Measurements from ENCODE around the gene INTS1. TPM values are rescaled to one million over a fixed set of nuclear protein-coding genes. Genes with fewer than 3 reads are reported as not detected.

INTS1 gene
- total and polyA plus RNA-seq, 10 of the 15 experiments (the other 5 are each of a cell fraction or from before 2014, with no cell fraction given), result 0.52 to 89.0 (median 15.1) TPM

GRCh38 chr7:1526271-1526754 lies 22.1 kb upstream of the INTS1 start (continued):
- TF ChIP-seq NKRF (conservative IDR thresholded peaks at IDR 0.05) (no peak), STAT1 (conservative IDR thresholded peaks at IDR 0.05) (no peak), SUPT20H (IDR thresholded peaks at IDR 0.05; ENCODE audit: borderline replicate concordance, control insufficient read depth, low read depth, low read length) (no peak)

GRCh38 chr7:1525409-1525808 lies 21.2 kb upstream of the INTS1 start:
- H3K9ac ChIP-seq (ENCODE audit: control insufficient read depth, insufficient read depth, low read length), result no peak overlapping the region
- CTCF ChIA-PET, result no interaction called here
- no peak overlapping the region for H3K27ac ChIP-seq (ENCODE audit: control insufficient read depth, insufficient read depth)
- DNase-seq (ENCODE audit: low read depth, low spot score), result no peak
- SMC1A ChIA-PET (ENCODE audit: uncharacterized antibody, unreplicated experiment), result interaction anchor here (1.0 kb wide), 1 partner anchor 52 kb away, joined by 3 read pairs; no protein-coding TSS in a partner anchor
- RAD21 ChIA-PET (ENCODE audit: unreplicated experiment), result no interaction called here
- BruUV-seq (replicated peaks), result no TSS peak
- no peaks in the 10 kb centered on the region for H4K20me1 ChIP-seq (ENCODE audit: control insufficient read depth, insufficient read depth)
- in situ Hi-C loops (cut with MboI) (no loop called here), intact Hi-C loops (cut with micrococcal nuclease; ENCODE audit: unreplicated experiment) (no loop called here)
- no peaks in the 10 kb centered on the region for H3K4me1 ChIP-seq (ENCODE audit: control insufficient read depth, insufficient read depth, low read length)
- H3K79me2 ChIP-seq (ENCODE audit: control insufficient read depth, insufficient read depth, low read length), result no peaks in the 10 kb centered on the region; the same call in 1 of the 2 replicates
- WGBS (ENCODE audit: insufficient coverage, insufficient replicate concordance, low lambda C conversion rate, missing lambda C conversion rate), result 59% methylated on average over 6 of the region's 6 CpGs
- no peaks in the 10 kb centered on the region for H3K36me3 ChIP-seq (ENCODE audit: control insufficient read depth in 2 of 2, insufficient read depth in 2 of 2, low read length in 1 of 2)
- no peaks in the 10 kb centered on the region; the same call in 2 of the 3 replicates for H3K9me3 ChIP-seq (replicated peaks; ENCODE audit: control insufficient read depth, insufficient read depth, low read length)
- no peak overlapping the region for H3K4me3 ChIP-seq
- no peak for ATAC-seq
- H3K4me2 ChIP-seq (ENCODE audit: control insufficient read depth, insufficient read depth), result no peak overlapping the region
- POLR2A ChIA-PET, result no interaction called here
- H3K27me3 ChIP-seq (replicated peaks in 1 of 2; ENCODE audit: control insufficient read depth in 2 of 2, insufficient read depth in 2 of 2, low read length in 1 of 2), result no peaks in the 10 kb centered on the region
- no peak overlapping the region for H2AFZ ChIP-seq (ENCODE audit: control insufficient read depth, low read depth, low read length)
- TF ChIP-seq PKNOX1 (IDR thresholded peaks at IDR 0.05) (no peak), IRF3 (IDR thresholded peaks at IDR 0.05) (no peak), CREB1 (IDR thresholded peaks at IDR 0.05; ENCODE audit: low read depth) (no peak), SMAD1 (IDR thresholded peaks at IDR 0.05; ENCODE audit: low read depth, partially characterized antibody) (no peak), SIN3A (IDR thresholded peaks at IDR 0.05; ENCODE audit: low read depth, low read length) (no peak), CREM (IDR thresholded peaks at IDR 0.05; ENCODE audit: low read depth) (no peak), ZSCAN29 (IDR thresholded peaks at IDR 0.05) (no peak), RBBP5 (conservative IDR thresholded peaks at IDR 0.05) (no peak)
- TF ChIP-seq, protein P1, sequence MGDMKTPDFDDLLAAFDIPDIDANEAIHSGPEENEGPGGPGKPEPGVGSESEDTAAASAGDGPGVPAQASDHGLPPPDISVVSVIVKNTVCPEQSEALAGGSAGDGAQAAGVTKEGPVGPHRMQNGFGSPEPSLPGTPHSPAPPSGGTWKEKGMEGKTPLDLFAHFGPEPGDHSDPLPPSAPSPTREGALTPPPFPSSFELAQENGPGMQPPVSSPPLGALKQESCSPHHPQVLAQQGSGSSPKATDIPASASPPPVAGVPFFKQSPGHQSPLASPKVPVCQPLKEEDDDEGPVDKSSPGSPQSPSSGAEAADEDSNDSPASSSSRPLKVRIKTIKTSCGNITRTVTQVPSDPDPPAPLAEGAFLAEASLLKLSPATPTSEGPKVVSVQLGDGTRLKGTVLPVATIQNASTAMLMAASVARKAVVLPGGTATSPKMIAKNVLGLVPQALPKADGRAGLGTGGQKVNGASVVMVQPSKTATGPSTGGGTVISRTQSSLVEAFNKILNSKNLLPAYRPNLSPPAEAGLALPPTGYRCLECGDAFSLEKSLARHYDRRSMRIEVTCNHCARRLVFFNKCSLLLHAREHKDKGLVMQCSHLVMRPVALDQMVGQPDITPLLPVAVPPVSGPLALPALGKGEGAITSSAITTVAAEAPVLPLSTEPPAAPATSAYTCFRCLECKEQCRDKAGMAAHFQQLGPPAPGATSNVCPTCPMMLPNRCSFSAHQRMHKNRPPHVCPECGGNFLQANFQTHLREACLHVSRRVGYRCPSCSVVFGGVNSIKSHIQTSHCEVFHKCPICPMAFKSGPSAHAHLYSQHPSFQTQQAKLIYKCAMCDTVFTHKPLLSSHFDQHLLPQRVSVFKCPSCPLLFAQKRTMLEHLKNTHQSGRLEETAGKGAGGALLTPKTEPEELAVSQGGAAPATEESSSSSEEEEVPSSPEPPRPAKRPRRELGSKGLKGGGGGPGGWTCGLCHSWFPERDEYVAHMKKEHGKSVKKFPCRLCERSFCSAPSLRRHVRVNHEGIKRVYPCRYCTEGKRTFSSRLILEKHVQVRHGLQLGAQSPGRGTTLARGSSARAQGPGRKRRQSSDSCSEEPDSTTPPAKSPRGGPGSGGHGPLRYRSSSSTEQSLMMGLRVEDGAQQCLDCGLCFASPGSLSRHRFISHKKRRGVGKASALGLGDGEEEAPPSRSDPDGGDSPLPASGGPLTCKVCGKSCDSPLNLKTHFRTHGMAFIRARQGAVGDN (IDR thresholded peaks at IDR 0.05), result no peak
- TF ChIP-seq, protein P2, sequence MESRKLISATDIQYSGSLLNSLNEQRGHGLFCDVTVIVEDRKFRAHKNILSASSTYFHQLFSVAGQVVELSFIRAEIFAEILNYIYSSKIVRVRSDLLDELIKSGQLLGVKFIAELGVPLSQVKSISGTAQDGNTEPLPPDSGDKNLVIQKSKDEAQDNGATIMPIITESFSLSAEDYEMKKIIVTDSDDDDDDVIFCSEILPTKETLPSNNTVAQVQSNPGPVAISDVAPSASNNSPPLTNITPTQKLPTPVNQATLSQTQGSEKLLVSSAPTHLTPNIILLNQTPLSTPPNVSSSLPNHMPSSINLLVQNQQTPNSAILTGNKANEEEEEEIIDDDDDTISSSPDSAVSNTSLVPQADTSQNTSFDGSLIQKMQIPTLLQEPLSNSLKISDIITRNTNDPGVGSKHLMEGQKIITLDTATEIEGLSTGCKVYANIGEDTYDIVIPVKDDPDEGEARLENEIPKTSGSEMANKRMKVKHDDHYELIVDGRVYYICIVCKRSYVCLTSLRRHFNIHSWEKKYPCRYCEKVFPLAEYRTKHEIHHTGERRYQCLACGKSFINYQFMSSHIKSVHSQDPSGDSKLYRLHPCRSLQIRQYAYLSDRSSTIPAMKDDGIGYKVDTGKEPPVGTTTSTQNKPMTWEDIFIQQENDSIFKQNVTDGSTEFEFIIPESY (IDR thresholded peaks at IDR 0.05), result no peak
- FAIRE-seq, result no peak

Data from GM12878 (cell line).